GM23338 (cell line): Measurements from ENCODE around the gene GNAO1. TPM values are rescaled to one million over a fixed set of nuclear protein-coding genes. Genes with fewer than 3 reads are reported as not detected.

Source experiments
- ATAC-seq: fragments of 200-7000 bp; cut with Tn5 transposase; 3 replicates; pipeline ENCODE4 v1.9.1; 2020
- DNase-seq: peaks from one replicate; pipeline ENCODE4 v3.0.0-alpha.2; 2015; ENCODE audit warnings: low spot score
- H2AFZ ChIP-seq: fragments of 200-600 bp; sonication (generic); 2 replicates; pipeline ENCODE4 v1.8.0; 2016; ENCODE audit warnings: antibody characterized with exemption, mild to moderate bottlenecking, moderate library complexity
- H3F3A ChIP-seq: fragments of 200-600 bp; sonication (generic); replicated peaks from 2 replicates; pipeline ENCODE4 v1.8.0; 2017; ENCODE audit warnings: antibody characterized with exemption, mixed run types, low read depth
- H3K27ac ChIP-seq: fragments of 200-600 bp; sonication (generic); 2 replicates; pipeline ENCODE4 v1.6.1; 2016; ENCODE audit warnings: low read depth
- H3K27me3 ChIP-seq: fragments of 200-600 bp; sonication (generic); 2 replicates; pipeline ENCODE4 v1.8.0; 2016; ENCODE audit warnings: mild to moderate bottlenecking, mixed run types, moderate library complexity; ENCODE audit not compliant: insufficient read depth
- H3K36me3 ChIP-seq: fragments of 200-600 bp; sonication (generic); 2 replicates; pipeline ENCODE4 v1.8.0; 2016; ENCODE audit warnings: mild to moderate bottlenecking; ENCODE audit not compliant: insufficient read depth
- H3K4me1 ChIP-seq: fragments of 200-600 bp; sonication (generic); 2 replicates; pipeline ENCODE4 v1.8.0; 2016; ENCODE audit warnings: mild to moderate bottlenecking, moderate library complexity; ENCODE audit not compliant: insufficient read depth
- H3K4me2 ChIP-seq: fragments of 200-600 bp; sonication (generic); 2 replicates; pipeline ENCODE4 v1.7.1; 2017; ENCODE audit warnings: mixed run types
- H3K4me3 ChIP-seq: fragments of 200-600 bp; sonication (generic); 2 replicates; pipeline ENCODE4 v1.6.1; 2016; ENCODE audit warnings: mixed run types
- H3K79me2 ChIP-seq: fragments of 200-600 bp; sonication (generic); replicated peaks from 2 replicates; pipeline ENCODE4 v1.8.0; 2017; ENCODE audit warnings: mild to moderate bottlenecking; ENCODE audit not compliant: insufficient read depth
- H3K9me2 ChIP-seq: fragments of 200-600 bp; sonication (generic); 2 replicates; pipeline ENCODE4 v1.8.0; 2017; ENCODE audit not compliant: insufficient read depth
- H4K20me1 ChIP-seq: fragments of 200-600 bp; sonication (generic); replicated peaks from 2 replicates; pipeline ENCODE4 v1.8.0; 2017; ENCODE audit warnings: mild to moderate bottlenecking; ENCODE audit not compliant: insufficient read depth
- H3K27ac Mint-ChIP-seq: 2 replicates; pipeline ENCODE4 v1.8.0; 2020; ENCODE audit warnings: inconsistent platforms, mild to moderate bottlenecking, moderate library complexity, mixed read lengths
- H3K27me3 Mint-ChIP-seq: 3 replicates; pipeline ENCODE4 v1.8.0; 2022; ENCODE audit warnings: low read depth, mild to moderate bottlenecking, moderate library complexity, mixed read lengths, inconsistent platforms; ENCODE audit not compliant: insufficient read depth, poor library complexity
- H3K36me3 Mint-ChIP-seq: 3 replicates; pipeline ENCODE4 v1.8.0; 2021; ENCODE audit warnings: low read depth, mild to moderate bottlenecking, inconsistent platforms, moderate library complexity, mixed read lengths
- H3K4me1 Mint-ChIP-seq: 3 replicates; pipeline ENCODE4 v1.8.0; 2020; ENCODE audit warnings: mild to moderate bottlenecking, inconsistent platforms, mixed read lengths
- H3K4me3 Mint-ChIP-seq: 3 replicates; pipeline ENCODE4 v1.8.0; 2021; ENCODE audit warnings: moderate library complexity, mild to moderate bottlenecking, inconsistent platforms, mixed read lengths
- H3K9me3 Mint-ChIP-seq: 3 replicates; pipeline ENCODE4 v1.8.0; 2020; ENCODE audit warnings: moderate library complexity, mild to moderate bottlenecking, inconsistent platforms, mixed read lengths
- CREB1 ChIP-seq: fragments of 250-450 bp; sonication (Bioruptor Pico); IDR thresholded peaks from 2 replicates; pipeline ENCODE4 v1.5.0; 2020; ENCODE audit warnings: low read depth, mild to moderate bottlenecking, moderate library complexity
- EZH2phosphoT487 ChIP-seq: fragments of 200-600 bp; sonication (generic); IDR thresholded peaks from one replicate; pipeline ENCODE4 v1.8.1; 2018; ENCODE audit warnings: antibody characterized with exemption; ENCODE audit not compliant: unreplicated experiment
- JUNB ChIP-seq: IDR thresholded peaks from one replicate; pipeline ENCODE4 v1.6.1; 2016; ENCODE audit warnings: antibody characterized with exemption; ENCODE audit not compliant: unreplicated experiment
- NANOG ChIP-seq: IDR thresholded peaks from 2 replicates; pipeline ENCODE4 v1.6.1; 2016; ENCODE audit warnings: antibody characterized with exemption, borderline replicate concordance
- STAT1 ChIP-seq: IDR thresholded peaks from one replicate; pipeline ENCODE4 v1.6.1; 2016; ENCODE audit warnings: antibody characterized with exemption; ENCODE audit not compliant: unreplicated experiment
- ZNF114 ChIP-seq: fragments of 250-450 bp; sonication (Bioruptor Pico); IDR thresholded peaks from 2 replicates; pipeline ENCODE4 v1.5.0; 2020; ENCODE audit warnings: mild to moderate bottlenecking, moderate library complexity
- ZNF331 ChIP-seq: fragments of 250-450 bp; sonication (Bioruptor Pico); IDR thresholded peaks from 2 replicates; pipeline ENCODE4 v1.5.0; 2020; ENCODE audit warnings: low read depth, mild to moderate bottlenecking, moderate library complexity
- polyA plus RNA-seq: library from polyadenylated mRNA; unstranded; fragments of >200 nt; fragmentation: Nextera tagmentation; extraction: Ambion mirVana; gene quantifications from 2 replicates; pipeline ENCODE4 v1.2.1, GENCODE V29; 2016
- total RNA-seq: library from RNA; depleted of rRNA; stranded (reverse); fragments of >200 nt; shearing (Covaris generic); gene quantifications from 2 replicates; pipeline ENCODE4 v1.2.3, GENCODE V29; 2014
- TF ChIP-seq, protein P1 (sequence below), 2 experiments: fragments of 200-600 bp in 1 of 2; sonication (generic) in 1 of 2; conservative IDR thresholded peaks; 2 replicates each; pipeline versions ENCODE4 v1.5.1 to v1.6.1; 2016 to 2017; ENCODE audit warnings: antibody characterized with exemption in 2 of 2, low read depth in 2 of 2, mild to moderate bottlenecking in 2 of 2, moderate library complexity in 1 of 2
- TF ChIP-seq, protein P2 (sequence below): fragments of 250-450 bp; sonication (Bioruptor Pico); IDR thresholded peaks from 2 replicates; pipeline ENCODE4 v1.5.0; 2020; ENCODE audit warnings: mild to moderate bottlenecking, moderate library complexity
- TF ChIP-seq, protein P3 (sequence below): IDR thresholded peaks from 2 replicates; pipeline ENCODE4 v1.6.1; 2016; ENCODE audit warnings: antibody characterized with exemption

GNAO1 gene
- total and polyA plus RNA-seq, 2 experiments from 2014 or later, result 6.5 to 24.8 TPM

DNA sequence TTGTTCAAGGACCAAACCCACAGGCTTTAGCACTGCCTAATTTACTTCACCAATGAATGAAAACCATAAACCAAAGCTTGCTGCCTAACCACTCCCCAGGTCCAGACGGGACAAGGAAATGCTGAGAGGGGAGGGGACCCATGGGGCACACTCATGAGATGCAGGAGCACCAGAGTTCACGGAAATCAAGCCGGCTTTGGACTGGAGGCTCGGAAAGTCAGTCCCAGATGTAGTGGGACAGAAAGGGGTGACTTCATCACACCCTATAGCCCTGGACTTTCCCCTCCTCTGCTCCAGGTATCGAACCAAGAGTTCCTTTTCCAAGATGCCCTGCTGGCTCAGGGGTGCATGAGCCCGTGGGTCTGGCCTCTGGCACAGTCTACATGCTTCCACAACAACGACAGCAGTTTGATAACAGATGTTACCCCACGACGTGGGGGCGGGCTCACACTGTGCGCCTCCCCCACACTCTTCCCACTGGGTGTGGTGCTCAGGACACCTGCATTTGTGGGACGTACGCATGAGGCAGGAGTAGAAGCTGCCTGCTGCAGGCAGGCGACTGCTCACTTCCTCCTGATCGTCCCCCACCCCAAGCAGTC is 170.9 kb downstream of the GNAO1 start (continued):
- TF ChIP-seq, protein P1, sequence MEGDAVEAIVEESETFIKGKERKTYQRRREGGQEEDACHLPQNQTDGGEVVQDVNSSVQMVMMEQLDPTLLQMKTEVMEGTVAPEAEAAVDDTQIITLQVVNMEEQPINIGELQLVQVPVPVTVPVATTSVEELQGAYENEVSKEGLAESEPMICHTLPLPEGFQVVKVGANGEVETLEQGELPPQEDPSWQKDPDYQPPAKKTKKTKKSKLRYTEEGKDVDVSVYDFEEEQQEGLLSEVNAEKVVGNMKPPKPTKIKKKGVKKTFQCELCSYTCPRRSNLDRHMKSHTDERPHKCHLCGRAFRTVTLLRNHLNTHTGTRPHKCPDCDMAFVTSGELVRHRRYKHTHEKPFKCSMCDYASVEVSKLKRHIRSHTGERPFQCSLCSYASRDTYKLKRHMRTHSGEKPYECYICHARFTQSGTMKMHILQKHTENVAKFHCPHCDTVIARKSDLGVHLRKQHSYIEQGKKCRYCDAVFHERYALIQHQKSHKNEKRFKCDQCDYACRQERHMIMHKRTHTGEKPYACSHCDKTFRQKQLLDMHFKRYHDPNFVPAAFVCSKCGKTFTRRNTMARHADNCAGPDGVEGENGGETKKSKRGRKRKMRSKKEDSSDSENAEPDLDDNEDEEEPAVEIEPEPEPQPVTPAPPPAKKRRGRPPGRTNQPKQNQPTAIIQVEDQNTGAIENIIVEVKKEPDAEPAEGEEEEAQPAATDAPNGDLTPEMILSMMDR (conservative IDR thresholded peaks at IDR 0.05; ENCODE audit: low read depth in 2 of 2), result no peak
- TF ChIP-seq STAT1 (no peak), CREB1 (CRISPR knock-in tag) (no peak)
- TF ChIP-seq, protein P2, sequence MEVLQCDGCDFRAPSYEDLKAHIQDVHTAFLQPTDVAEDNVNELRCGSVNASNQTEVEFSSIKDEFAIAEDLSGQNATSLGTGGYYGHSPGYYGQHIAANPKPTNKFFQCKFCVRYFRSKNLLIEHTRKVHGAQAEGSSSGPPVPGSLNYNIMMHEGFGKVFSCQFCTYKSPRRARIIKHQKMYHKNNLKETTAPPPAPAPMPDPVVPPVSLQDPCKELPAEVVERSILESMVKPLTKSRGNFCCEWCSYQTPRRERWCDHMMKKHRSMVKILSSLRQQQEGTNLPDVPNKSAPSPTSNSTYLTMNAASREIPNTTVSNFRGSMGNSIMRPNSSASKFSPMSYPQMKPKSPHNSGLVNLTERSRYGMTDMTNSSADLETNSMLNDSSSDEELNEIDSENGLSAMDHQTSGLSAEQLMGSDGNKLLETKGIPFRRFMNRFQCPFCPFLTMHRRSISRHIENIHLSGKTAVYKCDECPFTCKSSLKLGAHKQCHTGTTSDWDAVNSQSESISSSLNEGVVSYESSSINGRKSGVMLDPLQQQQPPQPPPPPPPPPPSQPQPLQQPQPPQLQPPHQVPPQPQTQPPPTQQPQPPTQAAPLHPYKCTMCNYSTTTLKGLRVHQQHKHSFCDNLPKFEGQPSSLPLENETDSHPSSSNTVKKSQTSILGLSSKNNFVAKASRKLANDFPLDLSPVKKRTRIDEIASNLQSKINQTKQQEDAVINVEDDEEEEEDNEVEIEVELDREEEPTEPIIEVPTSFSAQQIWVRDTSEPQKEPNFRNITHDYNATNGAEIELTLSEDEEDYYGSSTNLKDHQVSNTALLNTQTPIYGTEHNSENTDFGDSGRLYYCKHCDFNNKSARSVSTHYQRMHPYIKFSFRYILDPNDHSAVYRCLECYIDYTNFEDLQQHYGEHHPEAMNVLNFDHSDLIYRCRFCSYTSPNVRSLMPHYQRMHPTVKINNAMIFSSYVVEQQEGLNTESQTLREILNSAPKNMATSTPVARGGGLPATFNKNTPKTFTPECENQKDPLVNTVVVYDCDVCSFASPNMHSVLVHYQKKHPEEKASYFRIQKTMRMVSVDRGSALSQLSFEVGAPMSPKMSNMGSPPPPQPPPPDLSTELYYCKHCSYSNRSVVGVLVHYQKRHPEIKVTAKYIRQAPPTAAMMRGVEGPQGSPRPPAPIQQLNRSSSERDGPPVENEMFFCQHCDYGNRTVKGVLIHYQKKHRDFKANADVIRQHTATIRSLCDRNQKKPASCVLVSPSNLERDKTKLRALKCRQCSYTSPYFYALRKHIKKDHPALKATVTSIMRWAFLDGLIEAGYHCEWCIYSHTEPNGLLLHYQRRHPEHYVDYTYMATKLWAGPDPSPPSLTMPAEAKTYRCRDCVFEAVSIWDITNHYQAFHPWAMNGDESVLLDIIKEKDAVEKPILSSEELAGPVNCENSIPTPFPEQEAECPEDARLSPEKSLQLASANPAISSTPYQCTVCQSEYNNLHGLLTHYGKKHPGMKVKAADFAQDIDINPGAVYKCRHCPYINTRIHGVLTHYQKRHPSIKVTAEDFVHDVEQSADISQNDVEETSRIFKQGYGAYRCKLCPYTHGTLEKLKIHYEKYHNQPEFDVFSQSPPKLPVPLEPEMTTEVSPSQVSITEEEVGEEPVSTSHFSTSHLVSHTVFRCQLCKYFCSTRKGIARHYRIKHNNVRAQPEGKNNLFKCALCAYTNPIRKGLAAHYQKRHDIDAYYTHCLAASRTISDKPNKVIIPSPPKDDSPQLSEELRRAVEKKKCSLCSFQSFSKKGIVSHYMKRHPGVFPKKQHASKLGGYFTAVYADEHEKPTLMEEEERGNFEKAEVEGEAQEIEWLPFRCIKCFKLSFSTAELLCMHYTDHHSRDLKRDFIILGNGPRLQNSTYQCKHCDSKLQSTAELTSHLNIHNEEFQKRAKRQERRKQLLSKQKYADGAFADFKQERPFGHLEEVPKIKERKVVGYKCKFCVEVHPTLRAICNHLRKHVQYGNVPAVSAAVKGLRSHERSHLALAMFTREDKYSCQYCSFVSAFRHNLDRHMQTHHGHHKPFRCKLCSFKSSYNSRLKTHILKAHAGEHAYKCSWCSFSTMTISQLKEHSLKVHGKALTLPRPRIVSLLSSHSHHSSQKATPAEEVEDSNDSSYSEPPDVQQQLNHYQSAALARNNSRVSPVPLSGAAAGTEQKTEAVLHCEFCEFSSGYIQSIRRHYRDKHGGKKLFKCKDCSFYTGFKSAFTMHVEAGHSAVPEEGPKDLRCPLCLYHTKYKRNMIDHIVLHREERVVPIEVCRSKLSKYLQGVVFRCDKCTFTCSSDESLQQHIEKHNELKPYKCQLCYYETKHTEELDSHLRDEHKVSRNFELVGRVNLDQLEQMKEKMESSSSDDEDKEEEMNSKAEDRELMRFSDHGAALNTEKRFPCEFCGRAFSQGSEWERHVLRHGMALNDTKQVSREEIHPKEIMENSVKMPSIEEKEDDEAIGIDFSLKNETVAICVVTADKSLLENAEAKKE (CRISPR knock-in tag), result no peak

DNA sequence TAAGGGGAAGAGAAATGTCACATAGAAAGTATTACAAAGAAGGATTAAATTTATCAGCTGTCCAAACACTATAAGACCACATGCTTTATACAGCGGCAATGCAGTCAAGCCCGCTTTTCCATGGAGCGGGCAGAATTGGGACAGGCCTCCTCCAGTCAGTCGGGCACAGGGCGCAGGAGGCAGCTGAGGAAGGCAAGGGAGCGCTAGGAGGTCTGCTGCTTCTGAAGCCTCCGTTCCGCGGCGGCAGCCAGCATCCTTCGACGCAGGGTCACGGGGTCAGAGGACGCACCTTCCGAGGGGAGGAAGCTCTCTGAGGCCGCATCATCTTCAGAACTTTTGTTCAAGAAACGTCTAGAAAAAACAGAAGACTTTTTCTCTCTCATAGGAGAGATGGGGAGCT is 171.4 kb downstream of the GNAO1 start:
- H3K79me2 ChIP-seq, result no peaks in the 10 kb centered on the region
- TF ChIP-seq JUNB (no peak), STAT1 (no peak), EZH2phosphoT487 (no peak), ZNF114 (CRISPR knock-in tag) (no peak), NANOG (no peak), ZNF331 (CRISPR knock-in tag) (no peak)
- TF ChIP-seq, protein P3, sequence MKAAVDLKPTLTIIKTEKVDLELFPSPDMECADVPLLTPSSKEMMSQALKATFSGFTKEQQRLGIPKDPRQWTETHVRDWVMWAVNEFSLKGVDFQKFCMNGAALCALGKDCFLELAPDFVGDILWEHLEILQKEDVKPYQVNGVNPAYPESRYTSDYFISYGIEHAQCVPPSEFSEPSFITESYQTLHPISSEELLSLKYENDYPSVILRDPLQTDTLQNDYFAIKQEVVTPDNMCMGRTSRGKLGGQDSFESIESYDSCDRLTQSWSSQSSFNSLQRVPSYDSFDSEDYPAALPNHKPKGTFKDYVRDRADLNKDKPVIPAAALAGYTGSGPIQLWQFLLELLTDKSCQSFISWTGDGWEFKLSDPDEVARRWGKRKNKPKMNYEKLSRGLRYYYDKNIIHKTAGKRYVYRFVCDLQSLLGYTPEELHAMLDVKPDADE, result no peak
- TF ChIP-seq, protein P1 (conservative IDR thresholded peaks at IDR 0.05; ENCODE audit: low read depth in 2 of 2), result no peak

More for the DNA sequence above, 171.4 kb downstream of the GNAO1 start:
- no peak overlapping the region for H3K4me3 ChIP-seq
- no peaks in the 10 kb centered on the region for H3K36me3 ChIP-seq
- H3K4me2 ChIP-seq, result no peak overlapping the region
- H2AFZ ChIP-seq, result no peak overlapping the region
- ATAC-seq (no peak), DNase-seq (no peak)
- no peaks in the 10 kb centered on the region for H3F3A ChIP-seq
- Mint-ChIP-seq H3K4me3 (no peak overlapping the region), H3K27me3 (peaks cover 5% of the 10 kb centered on the region), H3K36me3 (peaks cover 10% of the 10 kb centered on the region; the same call in 2 of the 3 replicates), H3K9me3 (no peaks in the 10 kb centered on the region), H3K27ac (no peak overlapping the region), H3K4me1 (peaks cover 16% of the 10 kb centered on the region)
- H3K4me1 ChIP-seq, result peaks cover 5% of the 10 kb centered on the region
- H3K27me3 ChIP-seq, result no peaks in the 10 kb centered on the region
- no peaks in the 10 kb centered on the region for H3K9me2 ChIP-seq
- no peak overlapping the region for H3K27ac ChIP-seq
- H4K20me1 ChIP-seq, result no peaks in the 10 kb centered on the region
